HG03060 (cell line): Measurements from ENCODE around the gene ATP6V0B.

Source experiments
- ATAC-seq: cut with Tn5 transposase; IDR thresholded peaks from one replicate; pipeline ENCODE4 v1.9.1; 2021; ENCODE audit warnings: low read depth, moderate number of reproducible peaks; ENCODE audit not compliant: unreplicated experiment

Gene ATP6V0B

DNA sequence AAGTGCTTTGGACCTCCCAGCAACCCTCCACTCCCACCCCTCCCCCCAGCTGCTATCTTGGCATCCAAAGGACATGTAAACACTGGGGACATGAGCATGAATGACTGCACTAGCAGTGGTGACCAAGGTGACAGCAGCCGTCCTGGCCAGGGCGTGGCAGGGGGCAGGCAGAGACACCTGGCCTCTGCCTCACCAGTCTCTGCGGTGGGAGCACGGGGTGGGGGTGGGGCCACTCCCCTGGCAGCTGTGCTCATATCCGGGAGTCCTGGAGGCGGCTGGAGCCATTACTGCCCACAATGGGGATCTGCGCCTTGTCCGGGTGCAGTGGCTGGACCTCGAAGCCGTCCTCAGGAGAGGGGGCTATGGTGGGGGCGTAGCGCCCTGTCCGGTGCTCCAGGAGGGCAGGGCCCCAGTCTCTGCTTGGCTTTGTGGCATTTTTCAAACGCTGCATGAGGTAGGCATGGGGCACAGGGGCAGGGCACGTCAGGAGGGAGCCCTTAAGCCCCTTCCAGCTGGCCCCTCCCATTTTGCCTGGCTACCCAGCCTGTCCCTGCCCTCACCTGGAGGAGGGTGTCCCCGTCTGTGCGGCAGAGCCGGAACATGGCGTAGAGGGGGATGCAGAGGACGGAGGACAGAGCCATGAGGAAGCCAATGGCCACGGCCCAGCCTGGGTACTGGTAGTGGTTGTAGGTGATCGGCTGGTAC, 22.7 kb downstream of the ATP6V0B start:
- ATAC-seq, result no peak

DNA sequence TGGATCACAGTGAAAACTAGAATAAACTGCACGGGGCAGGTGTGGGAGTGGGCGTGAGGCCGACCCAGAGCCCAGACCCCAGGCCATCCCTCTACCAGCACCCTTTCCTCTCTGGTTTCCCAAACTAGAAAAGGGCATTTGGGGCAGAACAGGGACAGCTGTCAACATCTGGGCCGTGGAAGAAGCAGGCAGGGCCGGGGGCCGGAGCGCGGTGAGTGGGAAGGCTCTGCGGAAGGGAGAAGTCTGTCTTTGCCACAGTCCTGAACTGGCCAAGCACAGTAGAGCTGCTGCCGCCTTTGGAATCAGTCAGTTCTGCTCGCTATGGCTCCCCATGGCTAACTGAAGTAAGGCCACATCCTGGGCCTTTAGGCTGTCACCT, 23.2 kb downstream of the ATP6V0B start:
- no peak for ATAC-seq

DNA sequence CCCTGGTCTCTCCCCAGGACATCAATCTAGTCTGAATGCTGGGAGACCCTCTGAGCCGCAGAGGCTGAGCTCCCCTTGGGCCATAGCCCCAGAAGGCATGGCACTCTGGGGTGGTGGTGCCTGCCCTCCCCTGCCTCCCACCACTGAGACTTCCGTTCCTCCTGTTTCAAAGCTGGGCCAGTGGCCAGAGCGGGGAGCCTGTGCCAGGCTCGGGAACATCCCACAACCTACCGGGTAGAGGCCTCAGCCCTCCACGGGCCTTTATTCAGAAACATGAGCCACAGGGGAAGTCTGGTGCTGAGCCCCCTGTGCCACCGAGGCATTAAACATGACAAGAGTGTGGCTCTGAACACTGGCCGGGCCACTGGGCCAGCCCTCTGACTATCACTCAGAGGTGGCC, 24.7 kb downstream of the ATP6V0B start:
- no peak for ATAC-seq

DNA sequence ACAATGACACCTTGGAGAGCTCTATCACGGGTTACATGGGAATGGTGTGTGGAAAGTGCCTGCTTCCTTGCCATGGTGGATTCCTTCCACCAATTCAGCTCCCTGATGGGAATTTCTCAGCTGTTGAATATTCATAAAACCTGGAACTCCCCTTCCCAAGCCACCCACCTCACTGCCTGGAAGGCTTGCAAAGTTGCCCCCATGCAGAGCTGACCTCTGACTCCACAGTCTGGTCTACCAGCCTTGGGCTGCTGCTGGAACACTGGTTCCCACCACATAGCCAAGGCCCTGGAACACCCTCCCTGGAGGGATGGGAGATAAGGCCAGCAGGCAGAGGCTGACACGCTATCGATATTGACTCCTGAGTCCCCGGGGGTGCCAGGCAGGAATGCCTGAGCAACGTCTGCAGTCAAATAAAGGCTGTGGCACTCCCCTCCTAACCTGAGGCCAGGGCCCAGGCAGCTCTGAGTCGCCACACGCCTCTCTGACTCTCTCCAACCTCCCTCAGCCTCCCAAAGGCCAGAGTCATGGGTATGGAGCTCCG, 25.4 kb downstream of the ATP6V0B start:
- ATAC-seq, result no peak

DNA sequence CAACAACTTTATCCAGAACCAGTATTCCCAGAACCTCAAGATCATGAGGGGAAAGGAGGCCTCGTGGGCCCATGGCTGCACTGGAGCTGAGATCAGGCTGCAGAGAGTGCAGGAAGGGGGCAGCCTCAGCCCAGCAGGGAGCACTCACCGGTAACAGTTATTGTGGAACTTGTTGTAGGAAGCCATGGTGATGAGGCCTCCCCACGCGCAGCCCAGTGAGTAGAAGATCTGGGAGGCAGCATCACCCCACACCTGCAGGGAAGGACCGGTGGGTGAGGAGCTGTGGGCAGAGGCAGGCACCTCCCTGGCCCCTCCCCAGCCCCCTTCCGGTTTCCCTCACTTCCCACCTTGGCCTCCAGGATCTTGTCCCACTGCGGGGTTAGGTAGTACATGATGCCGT, 27.4 kb downstream of the ATP6V0B start:
- ATAC-seq, result no peak

DNA sequence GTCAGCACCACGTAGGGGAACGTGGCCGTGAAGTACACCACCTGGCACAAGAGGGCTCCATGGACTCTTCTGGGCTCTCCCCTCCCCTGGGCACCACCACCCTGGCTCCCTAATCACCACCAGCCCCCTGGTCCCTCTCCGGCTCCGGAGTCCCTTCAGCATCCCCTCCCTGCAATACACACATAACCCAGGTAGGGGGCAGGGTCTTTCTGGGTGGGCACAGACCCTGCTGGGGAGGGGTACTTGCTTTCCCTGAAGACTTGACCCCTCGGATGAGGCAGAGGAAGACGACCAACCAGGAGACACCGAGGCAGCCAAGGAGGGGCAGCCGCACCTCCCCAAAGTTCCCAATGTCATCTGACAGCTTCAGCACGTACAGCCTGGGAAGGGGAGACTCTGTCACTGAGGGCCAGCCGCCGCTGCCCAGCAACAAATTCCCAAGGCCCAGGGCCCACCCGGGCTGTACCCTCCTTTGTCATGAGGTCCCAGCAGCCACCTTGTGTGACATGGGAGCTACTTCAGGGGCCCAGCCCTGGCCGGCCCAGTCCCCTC, 27.9 kb downstream of the ATP6V0B start:
- ATAC-seq, result no peak

DNA sequence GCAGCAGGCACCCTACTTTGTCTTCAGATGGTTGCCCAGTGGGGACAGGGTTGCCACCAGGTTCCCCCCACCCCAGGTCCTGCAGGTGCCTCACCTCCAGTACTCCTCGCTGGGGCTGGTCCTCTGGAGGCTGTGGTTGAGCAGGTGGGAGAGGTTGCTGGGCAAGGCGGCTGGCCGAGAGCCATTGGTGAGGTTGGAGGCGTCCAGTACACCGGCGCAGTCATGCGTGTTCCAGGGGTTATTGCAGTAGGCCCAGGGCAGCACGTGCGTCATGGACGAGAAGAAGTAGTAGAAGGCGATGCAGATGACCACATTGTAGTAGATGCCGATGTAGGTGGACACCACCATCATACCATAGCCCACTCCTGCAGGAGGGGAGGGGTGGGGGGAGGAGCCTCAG, 33.5 kb downstream of the ATP6V0B start:
- ATAC-seq, result no peak

DNA sequence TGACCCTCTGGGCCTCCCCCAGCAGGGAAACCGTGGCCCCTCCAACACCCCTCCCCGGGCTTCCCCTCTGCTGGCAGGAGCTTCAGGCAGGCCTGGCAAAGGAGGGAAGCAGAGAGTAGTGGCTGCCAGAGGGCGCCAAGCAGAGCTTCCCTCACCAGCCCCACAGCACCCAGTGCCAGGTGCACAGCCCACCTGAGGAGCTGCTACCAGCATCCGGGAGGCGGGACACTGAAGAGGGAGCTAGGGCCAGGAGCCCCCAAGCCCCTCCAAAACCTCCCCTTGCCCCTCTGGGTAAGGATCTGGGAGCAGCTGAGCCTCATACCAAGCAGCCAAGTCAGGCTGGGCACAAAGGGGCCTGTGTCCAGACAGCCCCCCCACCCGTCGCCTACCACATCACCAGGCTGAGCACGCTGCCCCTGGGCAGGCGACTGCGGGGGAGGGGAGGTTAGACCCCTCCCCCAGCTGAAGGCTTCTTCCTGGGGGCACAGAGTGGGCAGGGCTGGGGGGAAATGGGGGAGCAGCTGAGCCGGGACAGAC, 36.2 kb downstream of the ATP6V0B start:
- ATAC-seq, result no peak

DNA sequence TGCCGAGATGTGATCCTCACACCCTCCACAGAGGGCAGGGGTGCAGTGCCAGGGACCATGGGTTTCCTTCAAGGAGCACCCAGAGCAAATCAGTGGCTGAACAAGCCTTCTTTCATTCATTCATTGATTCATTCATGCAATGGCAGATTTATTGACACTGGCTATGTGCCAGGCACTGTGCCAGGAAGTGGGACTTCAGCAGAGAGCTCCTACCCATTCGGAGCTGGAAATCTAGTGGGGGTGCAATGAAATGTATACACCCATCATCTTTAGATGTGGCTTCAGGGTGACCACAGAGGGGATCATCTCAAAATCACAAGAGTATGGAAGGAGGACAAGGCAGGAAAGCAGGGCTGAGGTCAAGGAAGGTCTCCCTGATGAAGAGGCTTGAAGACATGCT, 37.6 kb downstream of the ATP6V0B start:
- no peak for ATAC-seq

DNA sequence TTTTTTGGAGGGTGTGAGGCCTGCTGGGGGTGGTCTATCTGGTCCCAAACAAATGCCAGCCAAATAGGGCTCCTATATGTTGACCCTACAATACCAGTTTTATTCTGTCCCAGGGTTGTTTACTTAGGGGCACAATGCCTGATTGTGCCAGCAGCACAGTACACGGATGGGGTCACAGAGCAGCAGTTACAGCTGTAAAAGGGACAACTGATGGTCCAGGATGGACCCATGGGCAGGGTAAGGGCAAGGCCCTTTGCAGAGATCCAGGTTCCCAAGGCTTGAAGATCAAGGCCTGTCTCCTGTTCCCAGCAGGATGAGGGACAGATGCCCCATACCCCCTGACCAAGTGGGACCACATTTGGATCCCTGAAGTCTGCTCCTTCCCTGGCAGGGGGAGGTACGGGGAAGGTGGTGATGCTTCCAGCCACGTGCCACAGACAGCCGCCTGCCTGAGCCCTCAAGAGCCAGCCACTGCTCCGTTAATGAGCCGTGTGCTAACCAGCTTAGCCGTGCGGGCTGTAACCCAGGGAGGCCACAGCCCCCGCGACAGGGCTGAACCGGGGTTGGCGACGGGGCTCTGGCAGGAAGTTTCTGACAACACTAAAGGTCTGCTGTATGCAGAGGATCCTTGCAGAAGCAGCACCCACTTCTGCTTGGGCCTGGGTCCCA, 38.3 kb downstream of the ATP6V0B start:
- no peak for ATAC-seq

DNA sequence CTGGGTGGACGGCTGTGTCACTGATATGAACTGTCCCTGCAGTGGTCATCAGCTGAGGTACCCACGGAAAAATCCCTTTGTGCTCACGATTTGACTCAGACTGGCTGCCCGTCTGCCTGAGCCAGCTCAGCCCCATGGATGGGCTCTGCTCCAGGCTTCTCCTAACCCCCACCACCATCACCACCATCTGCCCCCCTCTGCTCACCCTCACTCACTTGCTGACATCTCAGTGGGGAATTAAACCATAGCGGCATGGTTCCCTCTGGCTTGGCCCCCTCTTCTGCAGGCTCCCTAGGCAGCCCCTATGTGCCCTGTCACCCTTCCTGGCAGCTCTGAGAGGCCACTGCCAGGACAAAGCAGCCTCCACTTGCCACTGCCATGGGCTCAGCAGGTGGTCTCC, 39.2 kb downstream of the ATP6V0B start:
- no peak for ATAC-seq

DNA sequence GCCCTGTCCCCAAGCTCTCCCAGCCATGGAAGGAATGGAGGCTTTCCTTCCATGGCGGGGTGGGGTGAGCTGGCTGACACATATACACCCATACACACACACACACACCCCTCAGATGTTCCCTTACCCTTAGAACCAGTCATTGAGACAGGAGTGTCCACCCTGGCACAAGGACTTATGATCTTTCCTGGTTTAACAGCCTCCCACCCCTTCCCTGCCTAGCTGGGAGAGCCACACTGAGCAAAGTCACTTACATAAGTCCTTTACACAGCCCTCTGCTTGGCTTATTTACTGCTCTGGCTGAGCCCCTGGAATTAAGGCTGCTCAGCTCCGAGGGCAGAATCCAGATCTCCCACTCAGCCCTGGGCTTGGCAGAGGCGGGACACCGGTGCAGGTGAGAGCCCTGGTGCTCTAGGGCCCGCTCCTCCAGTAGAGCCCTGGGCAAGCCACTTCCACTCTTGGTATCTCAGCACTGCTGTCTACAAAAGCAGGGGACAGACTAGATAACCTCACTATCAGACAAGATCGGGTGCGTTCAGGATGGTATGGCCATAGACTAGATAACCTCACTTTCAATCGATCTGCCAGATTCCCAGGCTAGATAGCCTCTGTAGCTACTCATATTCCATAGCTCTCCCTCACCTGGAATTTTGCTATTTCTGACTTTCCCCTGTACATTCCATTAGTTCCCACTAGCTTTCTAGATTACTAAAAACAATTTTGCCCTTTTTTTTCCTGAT, 39.8 kb downstream of the ATP6V0B start:
- no peak for ATAC-seq

DNA sequence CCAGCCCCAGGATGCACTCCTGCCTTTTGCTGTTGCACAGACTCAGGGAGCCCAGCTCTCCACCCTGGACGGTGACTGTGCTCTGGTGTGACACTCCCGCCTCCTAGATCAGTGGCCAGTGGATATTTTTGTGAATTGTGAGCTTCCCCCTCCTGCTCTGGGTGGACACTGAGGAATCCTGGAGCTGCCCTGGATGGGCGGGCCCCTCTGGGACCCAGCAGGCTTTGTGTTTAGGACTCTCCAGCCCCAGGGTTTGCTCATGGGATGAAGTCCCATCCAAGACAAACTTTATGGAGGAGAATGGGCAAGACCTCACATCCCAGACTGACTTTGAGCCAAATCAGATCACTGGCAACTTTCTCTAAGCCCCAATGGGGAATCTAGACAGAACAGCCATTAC, 40.4 kb downstream of the ATP6V0B start:
- no peak for ATAC-seq

DNA sequence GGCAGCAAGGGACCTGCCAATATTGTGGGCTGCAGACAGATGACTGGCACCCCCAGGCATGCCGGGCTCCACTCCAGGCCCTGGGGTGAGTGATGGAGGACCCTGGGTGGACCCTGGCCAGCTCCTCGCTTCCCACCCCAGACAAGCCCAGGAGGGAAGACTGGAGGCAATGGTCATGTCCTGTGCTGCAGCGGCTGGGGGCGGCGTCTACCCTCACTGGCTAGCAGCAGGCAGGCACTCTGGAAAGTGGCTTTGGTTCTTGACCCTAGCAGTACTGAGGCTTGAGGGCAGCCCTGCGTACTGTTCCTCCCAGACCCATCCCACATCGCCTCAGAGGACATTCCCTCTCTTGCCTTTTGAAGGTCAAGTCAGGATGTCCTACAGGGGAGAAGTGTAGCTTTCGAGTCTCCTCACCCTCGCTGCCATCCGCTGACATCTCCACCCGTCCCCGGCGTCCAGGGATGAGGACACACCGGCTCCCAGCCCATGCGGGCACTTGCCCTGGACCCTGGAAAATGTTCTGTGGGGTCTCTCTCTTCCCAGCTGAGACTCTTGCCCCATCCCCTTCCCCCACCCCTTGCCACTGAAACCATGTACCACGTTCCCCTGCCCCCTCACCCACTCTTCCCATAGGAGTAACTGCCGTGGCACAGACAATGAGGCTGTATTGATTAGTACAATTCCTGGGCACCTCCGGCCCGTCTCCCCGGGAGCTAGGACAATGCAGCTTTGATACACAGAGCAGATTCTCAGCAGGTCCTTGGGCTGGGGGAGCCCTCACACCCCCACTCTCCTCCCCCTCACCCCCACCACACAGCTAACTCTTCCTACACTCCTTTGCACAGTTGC, 41.5 kb downstream of the ATP6V0B start:
- no peak for ATAC-seq

DNA sequence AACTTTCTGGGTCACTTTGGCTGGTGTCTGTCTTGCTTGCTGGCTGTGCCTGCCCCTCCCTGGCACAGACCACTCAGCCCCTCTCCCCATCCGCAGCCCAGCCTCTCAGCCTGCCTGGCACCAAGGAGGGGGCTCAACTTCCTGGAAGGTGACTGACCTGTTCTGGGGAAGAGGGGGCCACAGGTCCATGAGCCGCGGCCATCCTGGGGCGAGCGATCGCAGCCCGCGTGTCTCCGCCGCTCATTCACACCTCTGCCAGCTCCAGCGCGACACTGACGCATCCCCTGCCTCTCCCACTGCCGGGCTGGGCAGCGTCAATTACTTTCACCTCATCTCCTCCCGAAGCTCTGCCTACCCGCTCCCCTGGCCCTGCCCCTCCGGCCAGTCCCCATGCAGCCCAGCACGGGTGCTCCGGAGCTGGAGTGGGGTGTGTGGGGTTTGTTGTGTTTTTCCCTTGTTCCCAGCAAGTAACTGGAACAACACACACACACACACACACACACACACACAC, 42.2 kb downstream of the ATP6V0B start:
- no peak for ATAC-seq

DNA sequence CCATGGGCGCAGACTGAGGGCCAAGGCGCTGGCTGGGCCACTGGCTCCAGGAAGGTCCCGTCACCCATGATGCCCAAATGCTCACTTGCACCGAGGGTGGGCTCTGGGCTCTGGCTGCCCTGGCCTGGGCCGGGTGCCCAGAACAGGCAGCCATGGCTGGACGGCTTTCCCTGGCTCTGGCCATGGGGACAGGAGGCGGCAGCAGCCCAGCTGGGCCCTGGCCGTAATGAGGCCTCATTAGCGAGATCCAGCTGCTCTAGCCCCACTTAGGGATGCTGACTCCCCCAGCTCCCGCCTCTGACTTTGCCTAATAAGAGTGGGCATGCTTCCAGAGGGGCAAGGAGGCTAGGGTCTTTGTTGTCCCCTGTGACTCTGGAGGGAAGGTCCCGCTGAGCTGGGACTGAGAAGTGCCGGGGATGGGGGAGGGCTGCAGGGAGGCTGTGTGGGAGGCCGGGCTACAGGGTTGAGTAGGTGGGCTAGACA, 44.7 kb downstream of the ATP6V0B start:
- no peak for ATAC-seq

DNA sequence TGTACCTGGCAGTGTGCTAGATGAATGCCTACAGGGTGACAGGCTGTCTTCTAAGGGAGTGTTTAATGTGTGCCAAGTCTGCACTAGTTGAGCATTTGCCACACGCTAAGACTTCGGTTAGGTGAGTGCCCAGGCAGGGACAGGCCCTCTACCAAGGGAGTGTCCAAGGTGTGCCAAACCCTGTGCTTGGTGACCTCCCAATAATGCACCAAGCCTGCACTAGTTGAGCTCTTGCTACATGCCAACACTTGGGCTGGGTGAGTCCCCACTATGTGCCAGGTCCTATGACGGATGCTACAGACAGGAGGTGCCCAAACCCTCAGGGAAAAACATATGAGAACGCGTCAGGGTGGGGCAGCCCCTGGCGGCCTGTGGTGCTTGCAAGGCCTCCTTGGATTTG, 45.7 kb downstream of the ATP6V0B start:
- ATAC-seq, result no peak

DNA sequence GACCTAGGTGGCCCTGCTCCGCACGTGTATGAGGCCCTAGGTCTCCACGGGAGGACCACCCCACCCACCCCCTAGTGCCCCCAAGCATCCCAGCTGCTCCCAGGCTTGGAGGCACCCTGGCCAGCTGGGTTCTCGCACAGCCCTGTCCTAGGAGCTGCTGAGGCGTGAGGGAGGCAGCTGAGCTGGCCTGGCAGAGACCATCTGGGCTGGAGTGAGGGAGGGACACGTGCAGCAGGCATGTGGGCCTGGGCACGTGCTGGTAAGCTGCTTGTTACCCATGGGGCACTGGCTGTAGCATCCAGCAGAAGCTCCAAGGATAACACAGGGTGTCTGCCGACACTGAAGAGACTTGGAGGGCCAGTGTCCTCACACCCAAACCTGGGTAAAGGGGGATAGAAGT, 46.4 kb downstream of the ATP6V0B start:
- ATAC-seq, result no peak

DNA sequence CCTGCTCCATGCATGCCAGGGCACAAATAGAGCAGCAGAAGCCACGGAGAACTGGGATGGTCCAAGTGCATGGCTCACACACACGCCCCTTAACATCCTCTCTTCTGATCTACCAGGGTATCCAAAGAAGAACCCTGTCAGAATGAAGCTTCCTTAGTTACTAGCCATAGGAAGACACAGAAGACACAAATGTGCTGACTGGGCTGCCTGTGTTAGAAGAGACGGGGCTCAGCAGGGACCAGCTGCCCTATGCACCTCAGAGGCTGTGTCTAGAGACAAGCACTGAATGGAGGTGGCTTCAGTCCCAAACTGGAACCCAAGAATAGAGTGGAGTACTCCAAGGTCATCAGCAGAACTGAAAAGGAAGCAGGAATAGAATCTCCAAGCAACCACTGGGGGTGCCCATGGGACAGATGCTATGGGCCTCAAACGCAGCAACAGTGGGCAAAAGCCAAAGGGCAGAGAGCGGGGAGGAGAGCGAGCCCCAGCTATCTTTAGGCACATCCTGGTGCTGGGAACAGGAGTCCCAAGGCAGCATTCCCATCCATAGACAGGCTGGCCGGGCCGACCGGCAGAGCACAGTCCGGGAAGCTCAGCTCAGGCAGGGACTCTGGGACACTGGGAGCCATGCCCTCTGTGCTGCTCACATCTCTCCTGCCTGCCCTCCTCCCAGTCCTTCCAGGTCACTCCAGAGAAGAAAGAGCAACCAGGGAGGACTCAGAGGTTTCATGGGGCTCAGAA, 47.0 kb downstream of the ATP6V0B start:
- no peak for ATAC-seq
